ENCODE measurements around the gene MCU. TPM values are rescaled to one million over a fixed set of nuclear protein-coding genes. Genes with fewer than 3 reads are reported as not detected.

The MCU gene
- total and polyA plus RNA-seq, 10 donors = 7.2 to 29.2 (median 19.4) TPM

- Histone ChIP-seq H3K27ac (no peak overlapping the region), H3K36me3 (no peaks in the 10 kb centered on the region), H3K9me3 (peaks cover 0 to 8% (median 3%) of the 10 kb centered on the region in 8 donors), H3K27me3 (replicated peaks in 1 of 7) (no peaks in the 10 kb centered on the region), H3K4me1 (peaks cover 0 to 22% (median 2%) of the 10 kb centered on the region in 6 donors), H3K4me3 (no peak overlapping the region)
- TF ChIP-seq CTCF (IDR thresholded peaks at IDR 0.05 in 8 of 11, conservative IDR thresholded peaks at IDR 0.05 in 3 of 11) (no peak), POLR2A (IDR thresholded peaks at IDR 0.05) (no peak), POLR2AphosphoS5 (IDR thresholded peaks at IDR 0.05) (no peak)
- DNase-seq = no peak
- intact Hi-C loops (cut with DNase I; ENCODE audit: low total_unique reads) = no loop called here
- 90 to 99% (median 95%) methylated on average over 2 of the region's 2 CpGs for WGBS, 5 donors
Observed at GRCh38 chr10:72821606-72822005, 129.7 kb downstream of the MCU start.

- Histone ChIP-seq H3K36me3 (no peaks in the 10 kb centered on the region), H3K9me3 (peaks cover 0 to 8% (median 3%) of the 10 kb centered on the region in 8 donors), H3K27ac (no peak overlapping the region), H3K27me3 (replicated peaks in 1 of 7) (no peaks in the 10 kb centered on the region), H3K4me1 (peaks cover 0 to 20% (median 2%) of the 10 kb centered on the region in 6 donors), H3K4me3 (no peak overlapping the region)
- no peak for DNase-seq
- intact Hi-C loops (cut with DNase I; ENCODE audit: low total_unique reads) = no loop called here
- 96 to 100% (median 98%) methylated on average over 4 of the region's 4 CpGs for WGBS, 5 donors
- TF ChIP-seq CTCF (IDR thresholded peaks at IDR 0.05 in 8 of 11, conservative IDR thresholded peaks at IDR 0.05 in 3 of 11) = no peak
- TF ChIP-seq POLR2A (IDR thresholded peaks at IDR 0.05) = no peak
- no peak for TF ChIP-seq POLR2AphosphoS5 (IDR thresholded peaks at IDR 0.05)
Observed at GRCh38 chr10:72822342-72822986, 130.5 kb downstream of the MCU start.

GRCh38 chr10:72825163-72825562 is 133.2 kb downstream of the MCU start:
- intact Hi-C loops (cut with DNase I; ENCODE audit: low total_unique reads) = no loop called here
- no peaks in the 10 kb centered on the region for H3K27me3 ChIP-seq (replicated peaks in 1 of 7)
- H3K4me1 ChIP-seq = peaks cover 0 to 7% (median under 1%) of the 10 kb centered on the region in 6 donors
- H3K36me3 ChIP-seq = no peaks in the 10 kb centered on the region
- no peak overlapping the region for H3K4me3 ChIP-seq
- no peak for DNase-seq
- TF ChIP-seq CTCF (IDR thresholded peaks at IDR 0.05 in 8 of 11, conservative IDR thresholded peaks at IDR 0.05 in 3 of 11) (no peak), POLR2A (IDR thresholded peaks at IDR 0.05) (no peak), POLR2AphosphoS5 (IDR thresholded peaks at IDR 0.05) (no peak)
- H3K9me3 ChIP-seq = peaks cover 0 to 8% (median 3%) of the 10 kb centered on the region in 8 donors
- H3K27ac ChIP-seq = peak overlapping the region in 3 of 8 donors; percentile 7 to 13 (median 8)

GRCh38 chr10:72826346-72826745 is 134.4 kb downstream of the MCU start:
- DNase-seq = no peak
- Histone ChIP-seq H3K27me3 (replicated peaks in 1 of 7) (no peaks in the 10 kb centered on the region), H3K36me3 (no peaks in the 10 kb centered on the region), H3K4me3 (no peak overlapping the region), H3K27ac (no peak overlapping the region), H3K4me1 (peaks cover 0 to 14% (median 5%) of the 10 kb centered on the region in 6 donors), H3K9me3 (peaks cover 0 to 8% (median 3%) of the 10 kb centered on the region in 8 donors)
- intact Hi-C loops (cut with DNase I; ENCODE audit: low total_unique reads) = no loop called here
- TF ChIP-seq CTCF (IDR thresholded peaks at IDR 0.05 in 8 of 11, conservative IDR thresholded peaks at IDR 0.05 in 3 of 11) (no peak), POLR2A (IDR thresholded peaks at IDR 0.05) (no peak), POLR2AphosphoS5 (IDR thresholded peaks at IDR 0.05) (no peak)

All from spleen (tissue), 11 donors.